K562 (cell line): ENCODE results near the gene MAPKAPK2. TPM values are rescaled to one million over a fixed set of nuclear protein-coding genes. Genes with fewer than 3 reads are reported as not detected.

Experiments
- ARID1B ChIP-seq: fragments of 450-650 bp; IDR thresholded peaks from 2 replicates; pipeline ENCODE4 v1.6.1; 2016; ENCODE audit warnings: antibody characterized with exemption, mild to moderate bottlenecking, inconsistent platforms
- CCNT2 ChIP-seq: IDR thresholded peaks from 2 replicates; pipeline ENCODE4 v1.6.1; 2011; ENCODE audit warnings: borderline replicate concordance, low read depth, mild to moderate bottlenecking, moderate library complexity, mixed read lengths, low read length; ENCODE audit not compliant: insufficient read length; ENCODE audit errors: extremely low read depth
- FOXA1 ChIP-seq: fragments of 450-650 bp; IDR thresholded peaks from 2 replicates; pipeline ENCODE4 v1.6.1; 2016; ENCODE audit warnings: mild to moderate bottlenecking, borderline replicate concordance
- FOXP1 ChIP-seq: sonication (generic); formaldehyde crosslinking; IDR thresholded peaks from 2 replicates; pipeline ENCODE4 v1.8.0; 2022; ENCODE audit warnings: mild to moderate bottlenecking, missing genetic modification reagents
- IRF2 ChIP-seq: sonication (generic); formaldehyde crosslinking; IDR thresholded peaks from 2 replicates; pipeline ENCODE4 v1.8.1; 2022; ENCODE audit warnings: mild to moderate bottlenecking, missing genetic modification reagents
- L3MBTL2 ChIP-seq: fragments of 450-650 bp; IDR thresholded peaks from 2 replicates; pipeline ENCODE4 v1.6.1; 2016; ENCODE audit warnings: mild to moderate bottlenecking, moderate library complexity
- ZFPM2 ChIP-seq: fragments of 250-450 bp; sonication (Bioruptor Pico); IDR thresholded peaks from 2 replicates; pipeline ENCODE4 v1.5.1; 2022; ENCODE audit warnings: mild to moderate bottlenecking
- ZNF507 ChIP-seq: conservative IDR thresholded peaks from 2 replicates; pipeline ENCODE4 v1.6.1; 2017; ENCODE audit warnings: missing genetic modification characterization, missing compliant biosample characterization
- polyA plus RNA-seq, 8 experiments: library from polyadenylated mRNA; depleted of rRNA in 4 of 8; stranded (reverse) in 5 of 8; unstranded in 3 of 8; fragments of >200 nt; fragmentation: Nextera tagmentation in 2 of 8; fragmentation: Illumina TruSeq in 1 of 8; extraction: Ambion mirVana in 2 of 8; extraction: Trizol in 1 of 8; gene quantifications; 2 replicates each; pipeline versions ENCODE4 v1.2.1 to v1.2.3, GENCODE V29; 2011 to 2014; ENCODE audit warnings: inconsistent platforms in 1 of 8, missing spikeins in 1 of 8
- total RNA-seq, 7 experiments: library from RNA; depleted of rRNA in 6 of 7; stranded (reverse); fragments of >200 nt in 6 of 7; fragmentation: Illumina TruSeq in 2 of 7; extraction: Trizol in 2 of 7; gene quantifications; 2 replicates each; pipeline versions ENCODE4 v1.2.1 to v1.2.3, GENCODE V29; 2011 to 2021; ENCODE audit warnings: low replicate concordance in 1 of 7
- TF ChIP-seq, protein P1 (sequence below): fragments of 450-650 bp; formaldehyde crosslinking; IDR thresholded peaks from 2 replicates; pipeline ENCODE4 v1.4.0; 2022; ENCODE audit warnings: missing genetic modification characterization
- TF ChIP-seq, protein P2 (sequence below): fragments of 450-650 bp; IDR thresholded peaks from 2 replicates; pipeline ENCODE4 v1.6.1; 2016; ENCODE audit warnings: mild to moderate bottlenecking, moderate library complexity

Gene MAPKAPK2
- total and polyA plus RNA-seq, 9 of the 15 experiments (the other 6 are each of a cell fraction or from before 2014, with no cell fraction given) = 0.63 to 94.2 (median 52.1) TPM

DNA sequence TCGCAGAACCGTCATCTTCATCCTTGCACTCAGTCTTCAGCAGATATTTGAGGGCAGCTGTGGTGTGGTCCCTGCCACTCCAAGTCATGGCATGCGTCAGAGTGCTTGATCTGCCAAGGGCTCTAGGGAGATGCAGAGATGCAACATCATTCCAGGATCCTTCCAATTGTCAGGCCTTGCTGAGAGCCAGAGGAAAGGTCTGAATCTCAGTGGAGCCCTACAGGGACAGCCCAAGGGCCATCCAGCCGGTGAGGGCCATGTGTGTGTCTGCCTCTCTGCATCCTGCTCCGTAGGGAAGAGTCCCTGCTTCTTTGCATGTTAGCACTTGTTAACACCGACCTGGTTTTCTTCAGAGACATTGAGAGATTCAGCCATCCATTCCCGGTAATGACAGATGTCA, 17.6 kb downstream of the MAPKAPK2 start (continued):
- TF ChIP-seq, protein P1, sequence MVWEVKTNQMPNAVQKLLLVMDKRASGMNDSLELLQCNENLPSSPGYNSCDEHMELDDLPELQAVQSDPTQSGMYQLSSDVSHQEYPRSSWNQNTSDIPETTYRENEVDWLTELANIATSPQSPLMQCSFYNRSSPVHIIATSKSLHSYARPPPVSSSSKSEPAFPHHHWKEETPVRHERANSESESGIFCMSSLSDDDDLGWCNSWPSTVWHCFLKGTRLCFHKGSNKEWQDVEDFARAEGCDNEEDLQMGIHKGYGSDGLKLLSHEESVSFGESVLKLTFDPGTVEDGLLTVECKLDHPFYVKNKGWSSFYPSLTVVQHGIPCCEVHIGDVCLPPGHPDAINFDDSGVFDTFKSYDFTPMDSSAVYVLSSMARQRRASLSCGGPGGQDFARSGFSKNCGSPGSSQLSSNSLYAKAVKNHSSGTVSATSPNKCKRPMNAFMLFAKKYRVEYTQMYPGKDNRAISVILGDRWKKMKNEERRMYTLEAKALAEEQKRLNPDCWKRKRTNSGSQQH = no peak
- TF ChIP-seq ARID1B (no peak), FOXA1 (no peak), CCNT2 (no peak), L3MBTL2 (no peak), ZFPM2 (CRISPR knock-in tag) (no peak), IRF2 (CRISPR knock-in tag) (no peak), FOXP1 (CRISPR knock-in tag) (no peak), ZNF507 (tag) (no peak)
- TF ChIP-seq, protein P2, sequence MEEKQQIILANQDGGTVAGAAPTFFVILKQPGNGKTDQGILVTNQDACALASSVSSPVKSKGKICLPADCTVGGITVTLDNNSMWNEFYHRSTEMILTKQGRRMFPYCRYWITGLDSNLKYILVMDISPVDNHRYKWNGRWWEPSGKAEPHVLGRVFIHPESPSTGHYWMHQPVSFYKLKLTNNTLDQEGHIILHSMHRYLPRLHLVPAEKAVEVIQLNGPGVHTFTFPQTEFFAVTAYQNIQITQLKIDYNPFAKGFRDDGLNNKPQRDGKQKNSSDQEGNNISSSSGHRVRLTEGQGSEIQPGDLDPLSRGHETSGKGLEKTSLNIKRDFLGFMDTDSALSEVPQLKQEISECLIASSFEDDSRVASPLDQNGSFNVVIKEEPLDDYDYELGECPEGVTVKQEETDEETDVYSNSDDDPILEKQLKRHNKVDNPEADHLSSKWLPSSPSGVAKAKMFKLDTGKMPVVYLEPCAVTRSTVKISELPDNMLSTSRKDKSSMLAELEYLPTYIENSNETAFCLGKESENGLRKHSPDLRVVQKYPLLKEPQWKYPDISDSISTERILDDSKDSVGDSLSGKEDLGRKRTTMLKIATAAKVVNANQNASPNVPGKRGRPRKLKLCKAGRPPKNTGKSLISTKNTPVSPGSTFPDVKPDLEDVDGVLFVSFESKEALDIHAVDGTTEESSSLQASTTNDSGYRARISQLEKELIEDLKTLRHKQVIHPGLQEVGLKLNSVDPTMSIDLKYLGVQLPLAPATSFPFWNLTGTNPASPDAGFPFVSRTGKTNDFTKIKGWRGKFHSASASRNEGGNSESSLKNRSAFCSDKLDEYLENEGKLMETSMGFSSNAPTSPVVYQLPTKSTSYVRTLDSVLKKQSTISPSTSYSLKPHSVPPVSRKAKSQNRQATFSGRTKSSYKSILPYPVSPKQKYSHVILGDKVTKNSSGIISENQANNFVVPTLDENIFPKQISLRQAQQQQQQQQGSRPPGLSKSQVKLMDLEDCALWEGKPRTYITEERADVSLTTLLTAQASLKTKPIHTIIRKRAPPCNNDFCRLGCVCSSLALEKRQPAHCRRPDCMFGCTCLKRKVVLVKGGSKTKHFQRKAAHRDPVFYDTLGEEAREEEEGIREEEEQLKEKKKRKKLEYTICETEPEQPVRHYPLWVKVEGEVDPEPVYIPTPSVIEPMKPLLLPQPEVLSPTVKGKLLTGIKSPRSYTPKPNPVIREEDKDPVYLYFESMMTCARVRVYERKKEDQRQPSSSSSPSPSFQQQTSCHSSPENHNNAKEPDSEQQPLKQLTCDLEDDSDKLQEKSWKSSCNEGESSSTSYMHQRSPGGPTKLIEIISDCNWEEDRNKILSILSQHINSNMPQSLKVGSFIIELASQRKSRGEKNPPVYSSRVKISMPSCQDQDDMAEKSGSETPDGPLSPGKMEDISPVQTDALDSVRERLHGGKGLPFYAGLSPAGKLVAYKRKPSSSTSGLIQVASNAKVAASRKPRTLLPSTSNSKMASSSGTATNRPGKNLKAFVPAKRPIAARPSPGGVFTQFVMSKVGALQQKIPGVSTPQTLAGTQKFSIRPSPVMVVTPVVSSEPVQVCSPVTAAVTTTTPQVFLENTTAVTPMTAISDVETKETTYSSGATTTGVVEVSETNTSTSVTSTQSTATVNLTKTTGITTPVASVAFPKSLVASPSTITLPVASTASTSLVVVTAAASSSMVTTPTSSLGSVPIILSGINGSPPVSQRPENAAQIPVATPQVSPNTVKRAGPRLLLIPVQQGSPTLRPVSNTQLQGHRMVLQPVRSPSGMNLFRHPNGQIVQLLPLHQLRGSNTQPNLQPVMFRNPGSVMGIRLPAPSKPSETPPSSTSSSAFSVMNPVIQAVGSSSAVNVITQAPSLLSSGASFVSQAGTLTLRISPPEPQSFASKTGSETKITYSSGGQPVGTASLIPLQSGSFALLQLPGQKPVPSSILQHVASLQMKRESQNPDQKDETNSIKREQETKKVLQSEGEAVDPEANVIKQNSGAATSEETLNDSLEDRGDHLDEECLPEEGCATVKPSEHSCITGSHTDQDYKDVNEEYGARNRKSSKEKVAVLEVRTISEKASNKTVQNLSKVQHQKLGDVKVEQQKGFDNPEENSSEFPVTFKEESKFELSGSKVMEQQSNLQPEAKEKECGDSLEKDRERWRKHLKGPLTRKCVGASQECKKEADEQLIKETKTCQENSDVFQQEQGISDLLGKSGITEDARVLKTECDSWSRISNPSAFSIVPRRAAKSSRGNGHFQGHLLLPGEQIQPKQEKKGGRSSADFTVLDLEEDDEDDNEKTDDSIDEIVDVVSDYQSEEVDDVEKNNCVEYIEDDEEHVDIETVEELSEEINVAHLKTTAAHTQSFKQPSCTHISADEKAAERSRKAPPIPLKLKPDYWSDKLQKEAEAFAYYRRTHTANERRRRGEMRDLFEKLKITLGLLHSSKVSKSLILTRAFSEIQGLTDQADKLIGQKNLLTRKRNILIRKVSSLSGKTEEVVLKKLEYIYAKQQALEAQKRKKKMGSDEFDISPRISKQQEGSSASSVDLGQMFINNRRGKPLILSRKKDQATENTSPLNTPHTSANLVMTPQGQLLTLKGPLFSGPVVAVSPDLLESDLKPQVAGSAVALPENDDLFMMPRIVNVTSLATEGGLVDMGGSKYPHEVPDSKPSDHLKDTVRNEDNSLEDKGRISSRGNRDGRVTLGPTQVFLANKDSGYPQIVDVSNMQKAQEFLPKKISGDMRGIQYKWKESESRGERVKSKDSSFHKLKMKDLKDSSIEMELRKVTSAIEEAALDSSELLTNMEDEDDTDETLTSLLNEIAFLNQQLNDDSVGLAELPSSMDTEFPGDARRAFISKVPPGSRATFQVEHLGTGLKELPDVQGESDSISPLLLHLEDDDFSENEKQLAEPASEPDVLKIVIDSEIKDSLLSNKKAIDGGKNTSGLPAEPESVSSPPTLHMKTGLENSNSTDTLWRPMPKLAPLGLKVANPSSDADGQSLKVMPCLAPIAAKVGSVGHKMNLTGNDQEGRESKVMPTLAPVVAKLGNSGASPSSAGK = no peak
- TF ChIP-seq, all 486 proteins: peak for 0
